CD14-positive monocyte (primary cell): ENCODE results near the gene CCR7. TPM values are rescaled to one million over a fixed set of nuclear protein-coding genes. Genes with fewer than 3 reads are reported as not detected.

Source experiments
- DNase-seq, 3 donors: peaks; one replicate each; pipeline ENCODE4 v3.0.0-alpha.2; 2011 to 2022
- H2AFZ ChIP-seq: 2 replicates; pipeline ENCODE4 v1.6.0; 2012; ENCODE audit warnings: mild to moderate bottlenecking, low read depth, low read length, inconsistent platforms; ENCODE audit not compliant: insufficient read depth, poor library complexity, severe bottlenecking
- H3K27ac ChIP-seq, 2 donors: 1 replicate in 1 of 2; 2 replicates in 1 of 2; pipeline ENCODE4 v1.5.1; 2012 to 2013; ENCODE audit warnings: low read length in 2 of 2, control low read depth in 1 of 2, inconsistent platforms in 1 of 2, low read depth in 1 of 2, mild to moderate bottlenecking in 1 of 2
- H3K27me3 ChIP-seq, 2 donors: one replicate each; pipeline versions ENCODE4 v1.6.0 to v1.6.1; 2011 to 2013; ENCODE audit warnings: low read length in 2 of 2; ENCODE audit not compliant: control insufficient read depth in 2 of 2, insufficient read depth in 2 of 2
- H3K36me3 ChIP-seq, 2 donors: replicated peaks in 1 of 2; 1 replicate in 1 of 2; 2 replicates in 1 of 2; pipeline versions ENCODE4 v1.5.1 to v1.6.1; 2012 to 2013; ENCODE audit warnings: low read length in 2 of 2, control low read depth in 1 of 2, inconsistent platforms in 1 of 2, mild to moderate bottlenecking in 1 of 2; ENCODE audit not compliant: insufficient read depth in 2 of 2, control insufficient read depth in 1 of 2
- H3K4me1 ChIP-seq, 2 donors: 1 replicate in 1 of 2; 2 replicates in 1 of 2; pipeline versions ENCODE4 v1.5.1 to v1.6.1; 2012 to 2013; ENCODE audit warnings: low read length in 2 of 2, control low read depth in 1 of 2, inconsistent platforms in 1 of 2, mild to moderate bottlenecking in 1 of 2, moderate library complexity in 1 of 2; ENCODE audit not compliant: insufficient read depth in 2 of 2, control insufficient read depth in 1 of 2
- H3K4me2 ChIP-seq: replicated peaks from 2 replicates; pipeline ENCODE3; 2012; ENCODE audit warnings: low read length, moderate library complexity, mild to moderate bottlenecking; ENCODE audit not compliant: poor library complexity, severe bottlenecking; ENCODE audit errors: extremely low read depth
- H3K4me3 ChIP-seq, 3 experiments: fragments of 200-600 bp in 1 of 3; sonication (generic) in 1 of 3; replicated peaks in 1 of 3; 1 replicate in 2 of 3; 2 replicates in 1 of 3; pipeline ENCODE4 v1.5.1; 2011 to 2013; ENCODE audit warnings: low read length in 3 of 3, mild to moderate bottlenecking in 3 of 3, control low read depth in 2 of 3, low read depth in 2 of 3, inconsistent platforms in 1 of 3, moderate library complexity in 1 of 3
- H3K79me2 ChIP-seq: 2 replicates; pipeline ENCODE4 v1.6.0; 2012; ENCODE audit warnings: mild to moderate bottlenecking, control low read depth, inconsistent platforms, low read length, moderate library complexity; ENCODE audit not compliant: insufficient read depth
- H3K9ac ChIP-seq: 2 replicates; pipeline ENCODE4 v1.6.0; 2017; ENCODE audit warnings: low read length, mild to moderate bottlenecking; ENCODE audit not compliant: insufficient read depth, poor library complexity, severe bottlenecking
- H3K9me3 ChIP-seq, 2 donors: replicated peaks in 1 of 2; 1 replicate in 1 of 2; 2 replicates in 1 of 2; pipeline versions ENCODE4 v1.5.1 to v1.6.1; 2012 to 2013; ENCODE audit warnings: low read length in 2 of 2, control low read depth in 1 of 2; ENCODE audit not compliant: control insufficient read depth in 1 of 2, insufficient read depth in 1 of 2
- H4K20me1 ChIP-seq: 2 replicates; pipeline ENCODE4 v1.6.0; 2012; ENCODE audit warnings: mild to moderate bottlenecking, low read length, control low read depth, moderate library complexity; ENCODE audit not compliant: insufficient read depth
- H3K27ac Mint-ChIP-seq, 7 donors: one replicate each; pipeline ENCODE4 v1.8.0; 2020; ENCODE audit warnings: mild to moderate bottlenecking in 7 of 7, mixed read lengths in 7 of 7, moderate library complexity in 6 of 7, inconsistent platforms in 2 of 7
- H3K27me3 Mint-ChIP-seq, 3 donors: one replicate each; pipeline ENCODE4 v1.8.0; 2021 to 2022; ENCODE audit warnings: low read depth in 3 of 3, mild to moderate bottlenecking in 3 of 3, mixed read lengths in 3 of 3, moderate library complexity in 3 of 3, inconsistent platforms in 1 of 3
- H3K36me3 Mint-ChIP-seq, 2 donors: one replicate each; pipeline ENCODE4 v1.8.0; 2020; ENCODE audit warnings: mixed read lengths in 2 of 2, inconsistent platforms in 1 of 2, mild to moderate bottlenecking in 1 of 2
- H3K4me1 Mint-ChIP-seq: one replicate; pipeline ENCODE4 v1.8.0; 2020; ENCODE audit warnings: mild to moderate bottlenecking, mixed read lengths
- H3K4me3 Mint-ChIP-seq, 2 donors: one replicate each; pipeline ENCODE4 v1.8.0; 2020; ENCODE audit warnings: mild to moderate bottlenecking in 2 of 2, mixed read lengths in 2 of 2, moderate library complexity in 1 of 2
- H3K9me3 Mint-ChIP-seq, 7 donors: one replicate each; pipeline ENCODE4 v1.8.0; 2020 to 2022; ENCODE audit warnings: mixed read lengths in 7 of 7, mild to moderate bottlenecking in 6 of 7, moderate library complexity in 6 of 7, inconsistent platforms in 2 of 7
- WGBS: methylation state at CpG from one replicate; pipeline ENCODE4 v1.1.5; 2013; ENCODE audit warnings: missing lambda C conversion rate; ENCODE audit not compliant: insufficient coverage; 5-methylcytosine and 5-hydroxymethylcytosine counted together
- intact Hi-C, 2 donors: fragments of 100-400 bp; cut with micrococcal nuclease; formaldehyde crosslinking; loops; one replicate each; pipeline versions ENCODE4 v1.15.0 to v1.15.1; 2023
- polyA plus RNA-seq, 3 donors: library from polyadenylated mRNA; depleted of rRNA in 1 of 3; unstranded in 2 of 3; stranded (reverse) in 1 of 3; fragments of 300-500 nt in 2 of 3; fragments of >200 nt in 1 of 3; fragmentation: Illumina TruSeq in 2 of 3; gene quantifications; 1 replicate in 2 of 3; 2 replicates in 1 of 3; pipeline ENCODE4 v1.2.3, GENCODE V29; 2012 to 2021
- TF ChIP-seq, protein P1 (sequence below): fragments of 200-600 bp; IDR thresholded peaks from one replicate; pipeline ENCODE4 v1.8.0; 2022; ENCODE audit warnings: antibody characterized with exemption, mild to moderate bottlenecking

Gene CCR7
- polyA plus RNA-seq, 3 donors: 0.15 to 2.1 (median 1.2) TPM

DNA sequence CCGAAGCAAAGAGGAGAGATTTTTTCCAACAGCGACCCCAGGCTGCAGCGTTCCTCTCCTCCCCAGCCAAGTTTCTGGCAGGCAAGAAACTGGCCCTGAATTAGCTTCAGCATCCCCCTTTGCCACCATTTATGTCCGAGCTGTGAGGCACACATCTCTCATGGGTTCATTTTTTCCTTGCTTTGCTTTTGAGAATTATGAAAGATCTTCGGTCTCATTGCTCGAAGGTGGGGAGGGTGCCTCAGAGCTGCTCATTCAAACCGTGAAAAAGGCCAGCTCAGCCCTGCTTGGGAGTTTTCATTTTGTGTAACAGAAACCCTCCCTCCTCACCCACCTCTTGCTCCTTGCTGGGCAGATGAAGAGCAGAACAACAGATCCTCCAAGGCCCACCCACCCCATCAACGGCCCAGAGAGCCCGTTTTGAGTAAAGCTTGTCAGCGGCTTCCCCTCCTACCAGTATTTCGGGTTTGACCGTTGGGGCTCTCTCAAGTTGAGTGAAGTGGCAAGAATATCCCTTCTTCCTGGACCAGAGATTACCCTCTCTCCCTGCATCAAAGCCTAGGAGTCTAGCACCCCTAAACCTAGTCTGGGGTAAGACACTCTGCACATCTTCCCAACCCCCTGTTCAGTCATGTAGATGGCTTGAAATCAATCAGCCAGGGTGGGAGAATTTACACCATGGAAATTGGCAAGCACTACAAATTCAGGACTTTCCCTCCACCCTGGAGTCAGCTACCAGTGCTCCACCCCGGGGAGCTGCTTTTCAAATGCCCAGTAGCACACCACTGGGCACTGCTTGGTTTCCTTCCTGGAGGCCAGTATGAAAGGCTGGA, 1.8 kb downstream of the CCR7 start:
- Histone ChIP-seq H3K4me2 (no peak overlapping the region), H3K36me3 (no peaks in the 10 kb centered on the region), H3K27ac (no peak overlapping the region), H3K27me3 (peaks cover 2 to 16% of the 10 kb centered on the region in 2 donors), H3K79me2 (no peaks in the 10 kb centered on the region), H3K4me1 (peaks cover 10 to 11% of the 10 kb centered on the region in 2 donors), H2AFZ (no peak overlapping the region), H3K4me3 (no peak overlapping the region), H3K9ac (no peak overlapping the region), H3K9me3 (no peaks in the 10 kb centered on the region), H4K20me1 (no peaks in the 10 kb centered on the region)
- Mint-ChIP-seq H3K9me3 (peaks cover 0 to 7% (median 0%) of the 10 kb centered on the region in 7 donors), H3K36me3 (no peaks in the 10 kb centered on the region), H3K4me1 (peaks cover 25% of the 10 kb centered on the region), H3K27ac (peak overlapping the region in 1 of 7 donors; percentile 48), H3K27me3 (peaks cover 26 to 57% (median 35%) of the 10 kb centered on the region in 3 donors), H3K4me3 (peak overlapping the region in 1 of 2 donors; percentile 9)
- intact Hi-C loops: no loop called here
- WGBS: 71% methylated on average over 6 of the region's 13 CpGs
- no peak for DNase-seq
- TF ChIP-seq, protein P1, sequence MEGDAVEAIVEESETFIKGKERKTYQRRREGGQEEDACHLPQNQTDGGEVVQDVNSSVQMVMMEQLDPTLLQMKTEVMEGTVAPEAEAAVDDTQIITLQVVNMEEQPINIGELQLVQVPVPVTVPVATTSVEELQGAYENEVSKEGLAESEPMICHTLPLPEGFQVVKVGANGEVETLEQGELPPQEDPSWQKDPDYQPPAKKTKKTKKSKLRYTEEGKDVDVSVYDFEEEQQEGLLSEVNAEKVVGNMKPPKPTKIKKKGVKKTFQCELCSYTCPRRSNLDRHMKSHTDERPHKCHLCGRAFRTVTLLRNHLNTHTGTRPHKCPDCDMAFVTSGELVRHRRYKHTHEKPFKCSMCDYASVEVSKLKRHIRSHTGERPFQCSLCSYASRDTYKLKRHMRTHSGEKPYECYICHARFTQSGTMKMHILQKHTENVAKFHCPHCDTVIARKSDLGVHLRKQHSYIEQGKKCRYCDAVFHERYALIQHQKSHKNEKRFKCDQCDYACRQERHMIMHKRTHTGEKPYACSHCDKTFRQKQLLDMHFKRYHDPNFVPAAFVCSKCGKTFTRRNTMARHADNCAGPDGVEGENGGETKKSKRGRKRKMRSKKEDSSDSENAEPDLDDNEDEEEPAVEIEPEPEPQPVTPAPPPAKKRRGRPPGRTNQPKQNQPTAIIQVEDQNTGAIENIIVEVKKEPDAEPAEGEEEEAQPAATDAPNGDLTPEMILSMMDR: no peak

DNA sequence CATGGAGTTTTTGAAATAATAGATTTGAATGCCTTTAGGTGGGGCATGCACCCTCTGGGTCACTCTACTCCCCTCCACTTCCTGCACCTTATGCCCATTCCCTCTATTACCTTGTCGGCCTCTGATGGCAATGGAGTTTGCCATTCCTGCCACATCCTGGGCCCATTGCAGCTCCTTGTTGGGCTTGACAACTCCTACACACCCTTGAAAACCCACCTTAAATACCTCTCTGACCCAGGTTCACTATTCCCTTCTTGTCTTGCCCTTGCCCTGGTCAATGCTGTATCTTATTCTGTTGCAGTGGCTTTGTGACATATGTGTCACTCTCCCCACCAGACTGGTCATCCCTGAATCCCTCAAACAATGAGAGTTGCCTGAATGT, 2.4 kb downstream of the CCR7 start:
- H3K27ac Mint-ChIP-seq: no peak overlapping the region
- H2AFZ ChIP-seq: no peak overlapping the region
- H3K36me3 Mint-ChIP-seq: no peaks in the 10 kb centered on the region
- no peaks in the 10 kb centered on the region for H3K79me2 ChIP-seq
- peaks cover 10 to 11% of the 10 kb centered on the region in 2 donors for H3K4me1 ChIP-seq
- peaks cover 26 to 63% (median 37%) of the 10 kb centered on the region in 3 donors for H3K27me3 Mint-ChIP-seq
- H3K9me3 Mint-ChIP-seq: peaks cover 0 to 7% (median 0%) of the 10 kb centered on the region in 7 donors
- H3K4me1 Mint-ChIP-seq: peaks cover 25% of the 10 kb centered on the region
- H3K9ac ChIP-seq: no peak overlapping the region
- no peak overlapping the region for H3K27ac ChIP-seq
- peaks cover 2 to 21% of the 10 kb centered on the region in 2 donors for H3K27me3 ChIP-seq
- H4K20me1 ChIP-seq: no peaks in the 10 kb centered on the region
- no peak for DNase-seq
- TF ChIP-seq, protein P1: no peak
- intact Hi-C loops: no loop called here
- no peak overlapping the region for H3K4me2 ChIP-seq
- H3K4me3 ChIP-seq: no peak overlapping the region
- 100% methylated on average over 1 of the region's 1 CpG for WGBS
- H3K36me3 ChIP-seq: no peaks in the 10 kb centered on the region
- no peaks in the 10 kb centered on the region for H3K9me3 ChIP-seq
- H3K4me3 Mint-ChIP-seq: no peak overlapping the region
